HFF-Myc (cell line): ENCODE results near the gene PRPF38B.
A peak's percentile ranks its signal among the peaks of the same experiment; 100 is the strongest.
"Not testable (repeated sequence)": the region's sequence is repeated elsewhere in the genome, so short reads cannot be mapped to it uniquely, and the experiment has no call there.

ENCODE experiments used
- DNase-seq: peaks from one replicate; pipeline ENCODE4 v3.0.0-alpha.2; 2011; ENCODE audit warnings: low read depth; ENCODE audit errors: extremely low read depth
- H3K4me3 ChIP-seq: replicated peaks from 2 replicates; pipeline ENCODE4 v1.5.1; 2011; ENCODE audit warnings: low read depth, mild to moderate bottlenecking, control low read depth, low read length
- CTCF ChIP-seq: IDR thresholded peaks from 2 replicates; pipeline ENCODE4 v1.5.1; 2012; ENCODE audit warnings: mild to moderate bottlenecking, low read depth, low read length, control low read depth; ENCODE audit errors: missing control alignments

The PRPF38B gene

GRCh38 chr1:108679586-108680213 lies 12.4 kb upstream of the PRPF38B start:
- no peak for DNase-seq
- TF ChIP-seq CTCF: no peak
- H3K4me3 ChIP-seq: no peak overlapping the region

GRCh38 chr1:108681701-108682100 lies 10.4 kb upstream of the PRPF38B start:
- not testable (repeated sequence) for DNase-seq, H3K4me3 ChIP-seq

- no peak for DNase-seq
- TF ChIP-seq CTCF: no peak
- H3K4me3 ChIP-seq: no peak overlapping the region
Measured at GRCh38 chr1:108685529-108685928, 6.6 kb upstream of the PRPF38B start.

GRCh38 chr1:108686614-108687313 lies 5.3 kb upstream of the PRPF38B start:
- DNase-seq: peak; percentile 36
- H3K4me3 ChIP-seq: no peak overlapping the region
- TF ChIP-seq CTCF: no peak

- no peak for TF ChIP-seq CTCF
- H3K4me3 ChIP-seq: peak overlapping the region; percentile 81
- DNase-seq: no peak
Measured at GRCh38 chr1:108691128-108691941, 775 bp upstream of the PRPF38B start.

GRCh38 chr1:108692724-108693655 lies 880 bp downstream of the PRPF38B start:
- TF ChIP-seq CTCF: no peak
- peak overlapping the region; percentile 81 for H3K4me3 ChIP-seq
- peak; percentile 25 for DNase-seq
